GM12872 (cell line): ENCODE measurements around the gene PITPNC1.

Source experiments
- CTCF ChIP-seq: IDR thresholded peaks from 3 replicates; pipeline ENCODE4 v1.5.1; 2011; ENCODE audit warnings: low read depth, mild to moderate bottlenecking, low read length, moderate library complexity; ENCODE audit not compliant: insufficient read depth

Gene PITPNC1

GRCh38 chr17:67492251-67492740 lies 115.2 kb downstream of the PITPNC1 start:
- TF ChIP-seq CTCF: no peak

- no peak for TF ChIP-seq CTCF
Measured at GRCh38 chr17:67492824-67493517, 115.9 kb downstream of the PITPNC1 start.

GRCh38 chr17:67493812-67494211 lies 116.7 kb downstream of the PITPNC1 start:
- no peak for TF ChIP-seq CTCF

DNA sequence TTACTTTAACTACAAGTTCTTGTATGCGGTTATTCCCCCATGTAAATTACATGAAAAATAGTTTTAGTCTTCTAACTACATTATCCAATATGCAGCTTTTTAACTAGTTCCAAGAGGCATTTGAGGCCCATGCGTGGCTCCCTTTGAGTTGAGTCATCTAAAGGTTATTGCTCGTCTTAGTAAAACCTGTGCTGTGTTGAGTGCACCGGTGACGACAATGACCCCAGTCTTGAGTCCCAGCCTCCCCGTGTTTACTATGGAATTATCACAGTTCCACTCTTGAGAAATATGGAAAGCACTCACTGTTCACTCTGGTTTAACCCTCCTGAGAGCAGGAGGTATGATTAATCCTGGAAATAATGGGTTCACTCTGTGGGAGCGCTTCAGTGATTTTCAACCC lies 119.2 kb downstream of the PITPNC1 start:
- TF ChIP-seq CTCF: no peak

GRCh38 chr17:67499685-67500084 lies 122.6 kb downstream of the PITPNC1 start:
- no peak for TF ChIP-seq CTCF

GRCh38 chr17:67500261-67500660 lies 123.2 kb downstream of the PITPNC1 start:
- TF ChIP-seq CTCF: no peak

GRCh38 chr17:67500677-67501300 lies 123.7 kb downstream of the PITPNC1 start:
- no peak for TF ChIP-seq CTCF
